ENCODE data around the gene RBM20.

The RBM20 gene

DNA sequence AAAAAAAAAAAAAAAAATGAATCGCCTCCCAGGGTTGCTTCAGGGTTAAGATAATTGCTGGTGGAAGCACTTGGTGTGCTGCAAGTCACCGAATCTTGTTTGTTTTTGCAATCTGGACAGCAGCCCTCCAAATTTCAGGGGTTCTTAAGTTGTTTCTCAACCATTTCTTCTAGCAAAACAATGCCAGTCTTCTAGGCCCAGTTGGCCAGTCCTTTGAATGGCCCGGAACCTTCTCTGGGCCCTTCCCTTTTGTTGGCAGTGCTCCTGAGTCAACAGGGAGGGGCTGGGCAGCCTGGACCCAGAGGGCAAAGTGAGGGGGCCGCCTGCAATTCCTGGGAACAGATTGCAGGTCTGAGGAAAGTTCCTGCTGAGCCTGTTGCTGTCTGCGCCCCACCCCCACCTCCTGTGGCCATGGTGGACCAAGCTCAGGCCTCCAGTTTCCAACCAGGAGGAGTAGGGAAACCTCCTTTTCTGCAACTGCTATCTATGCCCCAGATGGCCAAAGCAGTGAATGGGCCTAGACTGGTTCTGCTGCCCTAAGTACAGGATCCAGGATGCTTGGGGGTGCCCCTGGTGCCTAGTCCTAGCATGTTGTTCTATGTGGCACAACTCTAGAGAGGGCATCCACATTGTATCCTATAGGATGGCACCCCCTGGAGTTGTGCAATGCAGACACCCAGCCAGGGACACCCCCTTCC lies 196.2 kb downstream of the RBM20 start:
- Histone ChIP-seq H3K4me3 (ENCODE audit: low read depth, low read length) (no peak overlapping the region), H3K9me3 (ENCODE audit: control insufficient read depth, low read length) (no peaks in the 10 kb centered on the region), H3K27ac (no peak overlapping the region), H3K79me2 (peaks cover 3% of the 10 kb centered on the region), H3K4me1 (peaks cover 55% of the 10 kb centered on the region), H3K36me3 (ENCODE audit: control insufficient read depth, insufficient read depth, low read length) (no peaks in the 10 kb centered on the region), H3K27me3 (ENCODE audit: control insufficient read depth, insufficient read depth, low read length) (no peaks in the 10 kb centered on the region), H3K4me2 (ENCODE audit: low read length) (no peak overlapping the region), H3K9ac (no peak overlapping the region), H2AFZ (no peak overlapping the region)
- TF ChIP-seq, protein P1, sequence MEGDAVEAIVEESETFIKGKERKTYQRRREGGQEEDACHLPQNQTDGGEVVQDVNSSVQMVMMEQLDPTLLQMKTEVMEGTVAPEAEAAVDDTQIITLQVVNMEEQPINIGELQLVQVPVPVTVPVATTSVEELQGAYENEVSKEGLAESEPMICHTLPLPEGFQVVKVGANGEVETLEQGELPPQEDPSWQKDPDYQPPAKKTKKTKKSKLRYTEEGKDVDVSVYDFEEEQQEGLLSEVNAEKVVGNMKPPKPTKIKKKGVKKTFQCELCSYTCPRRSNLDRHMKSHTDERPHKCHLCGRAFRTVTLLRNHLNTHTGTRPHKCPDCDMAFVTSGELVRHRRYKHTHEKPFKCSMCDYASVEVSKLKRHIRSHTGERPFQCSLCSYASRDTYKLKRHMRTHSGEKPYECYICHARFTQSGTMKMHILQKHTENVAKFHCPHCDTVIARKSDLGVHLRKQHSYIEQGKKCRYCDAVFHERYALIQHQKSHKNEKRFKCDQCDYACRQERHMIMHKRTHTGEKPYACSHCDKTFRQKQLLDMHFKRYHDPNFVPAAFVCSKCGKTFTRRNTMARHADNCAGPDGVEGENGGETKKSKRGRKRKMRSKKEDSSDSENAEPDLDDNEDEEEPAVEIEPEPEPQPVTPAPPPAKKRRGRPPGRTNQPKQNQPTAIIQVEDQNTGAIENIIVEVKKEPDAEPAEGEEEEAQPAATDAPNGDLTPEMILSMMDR (IDR thresholded peaks at IDR 0.05): no peak

DNA sequence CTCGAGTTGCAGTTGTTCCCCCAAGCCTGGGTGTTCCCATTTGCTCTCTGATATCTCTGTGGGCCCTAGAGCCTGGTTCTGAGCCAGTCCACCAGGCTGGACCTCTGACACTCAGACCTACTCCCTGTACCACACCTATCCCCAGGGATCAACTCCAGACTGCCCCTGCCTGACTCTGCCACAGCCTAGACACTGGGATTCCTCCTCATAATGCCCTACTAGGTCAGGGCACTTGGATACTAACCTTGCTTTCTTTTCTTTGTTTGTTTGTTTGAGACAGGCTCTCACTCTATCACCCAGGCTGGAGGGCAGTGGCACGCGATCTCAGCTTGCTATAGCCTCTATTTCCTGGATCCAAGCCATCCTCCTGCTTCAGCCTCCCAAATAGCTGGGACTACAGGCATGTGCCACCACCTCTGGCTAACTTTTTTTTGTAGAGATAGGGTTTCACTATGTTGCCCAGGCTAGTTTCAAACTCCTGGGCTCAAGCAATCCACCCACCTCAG lies 196.8 kb downstream of the RBM20 start:
- Histone ChIP-seq H3K27me3 (ENCODE audit: control insufficient read depth, insufficient read depth, low read length) (no peaks in the 10 kb centered on the region), H3K4me3 (ENCODE audit: low read depth, low read length) (no peak overlapping the region), H3K79me2 (peaks cover 2% of the 10 kb centered on the region), H3K36me3 (ENCODE audit: control insufficient read depth, insufficient read depth, low read length) (no peaks in the 10 kb centered on the region), H3K9me3 (ENCODE audit: control insufficient read depth, low read length) (no peaks in the 10 kb centered on the region), H3K4me1 (peaks cover 55% of the 10 kb centered on the region), H3K4me2 (ENCODE audit: low read length) (no peak overlapping the region), H3K27ac (no peak overlapping the region), H2AFZ (no peak overlapping the region), H3K9ac (no peak overlapping the region)
- TF ChIP-seq, protein P1 (IDR thresholded peaks at IDR 0.05): no peak

DNA sequence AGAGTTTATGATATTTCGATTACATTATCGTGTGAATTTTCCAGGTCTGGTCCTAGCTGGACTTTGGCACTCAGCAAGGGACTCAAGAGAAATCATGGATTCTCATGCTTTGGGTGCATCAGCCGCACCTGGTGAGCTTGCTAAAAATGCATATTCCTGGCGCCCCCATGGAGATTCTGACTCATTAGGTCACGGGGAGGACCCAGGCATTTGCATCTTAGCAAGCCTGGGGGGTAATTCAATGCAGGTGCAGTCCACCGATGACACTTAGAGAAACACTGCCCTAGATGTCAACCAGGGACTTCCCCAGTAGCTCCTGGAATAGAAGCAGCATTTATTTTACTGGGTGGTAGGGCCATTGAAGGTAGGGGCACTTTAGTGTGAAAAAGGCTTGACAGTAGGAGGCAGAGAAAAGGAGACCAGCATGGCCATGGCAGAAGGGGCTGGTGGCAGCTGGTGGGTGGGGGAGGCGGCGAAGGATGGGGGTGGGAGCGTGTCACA lies 197.7 kb downstream of the RBM20 start:
- Histone ChIP-seq H3K36me3 (ENCODE audit: control insufficient read depth, insufficient read depth, low read length) (no peaks in the 10 kb centered on the region), H2AFZ (peak overlapping the region; percentile 75), H3K27ac (peak overlapping the region; percentile 25), H3K4me2 (ENCODE audit: low read length) (no peak overlapping the region), H3K79me2 (no peaks in the 10 kb centered on the region), H3K9me3 (ENCODE audit: control insufficient read depth, low read length) (no peaks in the 10 kb centered on the region), H3K4me3 (ENCODE audit: low read depth, low read length) (no peak overlapping the region), H3K9ac (no peak overlapping the region), H3K4me1 (peaks cover 52% of the 10 kb centered on the region), H3K27me3 (ENCODE audit: control insufficient read depth, insufficient read depth, low read length) (no peaks in the 10 kb centered on the region)
- TF ChIP-seq, protein P1 (IDR thresholded peaks at IDR 0.05): no peak

DNA sequence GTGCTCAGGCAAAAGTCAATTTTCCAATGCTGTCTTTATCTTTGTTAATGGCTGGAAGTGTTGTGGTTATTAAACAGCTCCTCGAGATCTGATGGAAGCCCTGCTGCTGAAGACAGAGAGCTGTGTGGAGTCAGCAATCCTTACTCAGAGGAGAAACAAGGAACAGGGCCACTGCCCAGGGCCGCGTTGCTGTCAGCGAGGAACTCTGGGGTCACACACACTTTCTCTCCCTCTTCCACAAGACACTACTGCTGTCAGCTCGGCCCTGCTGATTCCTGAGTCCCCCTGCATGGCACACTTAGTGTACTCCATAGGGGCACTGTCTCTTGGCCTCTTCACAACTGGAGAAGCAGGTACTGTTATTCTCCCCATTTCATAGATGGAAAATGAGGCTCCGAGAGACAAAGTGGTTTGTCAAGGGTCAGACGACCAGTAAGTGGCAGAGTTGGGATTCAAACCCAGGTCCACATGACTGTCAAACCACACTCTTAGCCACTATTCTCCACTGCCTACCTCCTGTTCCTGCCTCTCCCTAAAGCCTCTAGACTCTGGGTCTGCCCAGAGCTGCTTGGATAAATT lies 198.3 kb downstream of the RBM20 start:
- Histone ChIP-seq H3K36me3 (ENCODE audit: control insufficient read depth, insufficient read depth, low read length) (no peaks in the 10 kb centered on the region), H3K9me3 (ENCODE audit: control insufficient read depth, low read length) (no peaks in the 10 kb centered on the region), H3K9ac (no peak overlapping the region), H2AFZ (peak overlapping the region; percentile 75), H3K27ac (peak overlapping the region; percentile 25), H3K4me2 (ENCODE audit: low read length) (no peak overlapping the region), H3K4me3 (ENCODE audit: low read depth, low read length) (no peak overlapping the region), H3K27me3 (ENCODE audit: control insufficient read depth, insufficient read depth, low read length) (no peaks in the 10 kb centered on the region), H3K79me2 (no peaks in the 10 kb centered on the region), H3K4me1 (peaks cover 47% of the 10 kb centered on the region)
- TF ChIP-seq, protein P1 (IDR thresholded peaks at IDR 0.05): no peak

Data from parathyroid adenoma (tissue), 2 donors.